GM13977 (cell line): Measurements from ENCODE around the gene CDT1.

ENCODE experiments used
- DNase-seq: peaks from one replicate; pipeline ENCODE4 v3.0.0; 2012; ENCODE audit warnings: low spot score
- in situ Hi-C: fragments of 300-500 bp; cut with MboI; formaldehyde crosslinking; loops from one replicate; pipeline ENCODE4 v1.12.0; 2022; ENCODE audit warnings: low sequenced_read_pairs, low pct_unique_long_range_greater_than_20kb, mixed read lengths, inconsistent platforms; ENCODE audit not compliant: unreplicated experiment
- TF ChIP-seq, protein P1 (sequence below): IDR thresholded peaks from 2 replicates; pipeline ENCODE4 v1.5.1; 2012; ENCODE audit warnings: mild to moderate bottlenecking, control low read depth; ENCODE audit not compliant: insufficient read depth; ENCODE audit errors: extremely low read depth, missing control alignments

Gene CDT1

DNA sequence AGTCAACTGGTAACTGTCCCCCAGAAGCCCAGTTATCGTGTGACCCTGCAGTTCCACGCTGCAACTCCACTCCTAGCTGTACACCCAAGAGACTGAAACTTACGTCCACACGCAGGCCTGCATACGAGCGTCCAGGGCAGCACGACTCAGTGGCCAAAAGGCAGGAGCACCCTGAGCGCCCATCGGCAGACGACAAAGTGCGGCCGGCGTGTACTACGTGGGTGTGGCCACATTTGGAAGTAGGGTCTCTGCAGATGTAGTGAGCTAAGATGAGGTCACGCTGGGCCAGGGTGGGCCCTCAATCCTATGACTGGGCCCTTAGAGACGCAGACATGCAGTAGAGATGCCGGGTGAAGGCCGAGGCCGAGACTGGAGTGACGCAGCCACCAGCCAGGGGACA is 39.7 kb downstream of the CDT1 start:
- TF ChIP-seq, protein P1, sequence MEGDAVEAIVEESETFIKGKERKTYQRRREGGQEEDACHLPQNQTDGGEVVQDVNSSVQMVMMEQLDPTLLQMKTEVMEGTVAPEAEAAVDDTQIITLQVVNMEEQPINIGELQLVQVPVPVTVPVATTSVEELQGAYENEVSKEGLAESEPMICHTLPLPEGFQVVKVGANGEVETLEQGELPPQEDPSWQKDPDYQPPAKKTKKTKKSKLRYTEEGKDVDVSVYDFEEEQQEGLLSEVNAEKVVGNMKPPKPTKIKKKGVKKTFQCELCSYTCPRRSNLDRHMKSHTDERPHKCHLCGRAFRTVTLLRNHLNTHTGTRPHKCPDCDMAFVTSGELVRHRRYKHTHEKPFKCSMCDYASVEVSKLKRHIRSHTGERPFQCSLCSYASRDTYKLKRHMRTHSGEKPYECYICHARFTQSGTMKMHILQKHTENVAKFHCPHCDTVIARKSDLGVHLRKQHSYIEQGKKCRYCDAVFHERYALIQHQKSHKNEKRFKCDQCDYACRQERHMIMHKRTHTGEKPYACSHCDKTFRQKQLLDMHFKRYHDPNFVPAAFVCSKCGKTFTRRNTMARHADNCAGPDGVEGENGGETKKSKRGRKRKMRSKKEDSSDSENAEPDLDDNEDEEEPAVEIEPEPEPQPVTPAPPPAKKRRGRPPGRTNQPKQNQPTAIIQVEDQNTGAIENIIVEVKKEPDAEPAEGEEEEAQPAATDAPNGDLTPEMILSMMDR, result no peak
- no peak for DNase-seq
- in situ Hi-C loops, result no loop called here

DNA sequence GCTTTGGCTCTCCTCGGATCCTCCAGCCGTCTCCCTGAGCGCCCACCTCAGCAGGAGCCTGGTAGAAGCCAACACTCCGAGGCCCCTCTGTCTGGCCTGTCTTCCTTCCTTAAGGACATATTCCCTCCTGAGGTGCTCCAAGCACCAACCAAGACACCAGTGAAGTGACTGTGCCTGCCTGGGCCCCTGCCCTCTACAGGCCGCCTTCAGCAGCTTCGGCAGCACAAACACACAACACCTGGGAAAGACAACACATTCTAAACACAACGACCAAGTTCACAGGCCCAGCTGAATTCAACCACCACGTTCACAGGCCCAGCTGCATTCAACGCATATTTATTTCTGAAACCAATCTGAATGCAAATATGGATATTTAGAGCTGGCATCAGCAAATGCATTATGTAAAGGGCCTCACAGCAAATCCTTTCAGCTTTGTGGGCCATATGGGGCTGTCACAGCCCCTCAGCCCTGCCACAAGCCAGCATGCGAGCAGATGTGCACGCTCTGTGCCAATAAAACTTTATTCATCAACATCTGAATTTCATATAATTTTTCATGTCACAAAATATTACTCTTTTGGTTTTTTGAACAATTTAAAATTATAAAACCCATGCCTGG is 40.9 kb downstream of the CDT1 start:
- TF ChIP-seq, protein P1, result no peak
- in situ Hi-C loops, result no loop called here
- no peak for DNase-seq

GRCh38 chr16:88846088-88846487 is 42.5 kb downstream of the CDT1 start:
- in situ Hi-C loops, result no loop called here
- TF ChIP-seq, protein P1, result no peak

DNA sequence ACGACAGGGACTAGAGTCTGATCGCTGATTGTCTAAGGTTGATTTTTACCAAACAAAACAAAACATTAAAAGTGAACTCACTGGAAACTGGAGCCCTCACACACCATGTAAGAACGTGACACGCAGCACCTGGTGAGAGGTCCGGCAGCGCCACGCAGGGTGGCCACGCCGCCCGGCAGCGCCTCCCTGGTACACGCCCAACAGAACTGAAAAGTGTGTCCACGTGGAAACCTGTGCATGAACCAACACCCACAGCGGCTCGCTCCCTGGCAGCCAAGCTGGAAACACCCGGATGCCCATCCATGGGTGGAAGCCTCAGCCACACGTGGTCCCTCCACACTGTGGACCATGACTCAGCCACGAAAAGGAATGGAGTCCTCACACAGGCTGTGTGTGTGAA is 44.1 kb downstream of the CDT1 start:
- DNase-seq, result no peak
- in situ Hi-C loops, result no loop called here
- TF ChIP-seq, protein P1, result no peak

More at GRCh38 chr16:88846088-88846487, 42.5 kb downstream of the CDT1 start:
- no peak for DNase-seq

DNA sequence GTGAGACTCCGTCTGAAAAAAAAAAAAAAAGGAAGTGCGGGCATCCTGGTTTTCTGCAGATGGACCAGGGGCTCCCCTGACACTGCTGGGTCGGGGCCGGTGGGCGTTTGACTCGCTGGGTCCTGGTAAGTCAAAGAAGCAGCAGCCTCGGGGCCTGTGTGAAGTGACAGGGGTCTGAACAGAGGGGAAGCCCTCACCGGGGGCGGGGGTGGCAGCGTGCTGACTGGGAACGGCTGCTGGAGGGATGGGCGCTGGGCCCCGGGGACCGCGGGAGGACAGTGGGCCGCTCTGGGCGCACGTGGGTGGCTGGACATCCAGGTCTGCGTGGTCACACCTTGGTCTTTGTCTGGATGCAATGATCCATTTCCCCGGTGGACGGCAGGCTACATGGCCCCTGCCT is 45.0 kb downstream of the CDT1 start:
- no peak for DNase-seq
- TF ChIP-seq, protein P1, result no peak
- in situ Hi-C loops, result no loop called here

- no peak for DNase-seq
- TF ChIP-seq, protein P1, result no peak
- in situ Hi-C loops, result no loop called here
These were observed 47.1 kb downstream of the CDT1 start for GRCh38 chr16:88850531-88851199.
